A549 (cell line): Measurements from ENCODE around the gene DSCAM. TPM values are rescaled to one million over a fixed set of nuclear protein-coding genes. Genes with fewer than 3 reads are reported as not detected.

Experiments
- ATAC-seq, 2 experiments: fragments of 200-7000 bp in 1 of 2; fragments of >200 bp in 1 of 2; cut with Nextera tagmentation in 1 of 2; cut with Tn5 transposase in 1 of 2; 3 replicates each; pipeline versions ENCODE4 v1.8.0 to v1.9.1; 2018 to 2020; ENCODE audit warnings: mild to moderate bottlenecking in 1 of 2, moderate library complexity in 1 of 2
- CTCF ChIA-PET: fragments of 300-600 bp; sonication (Branson Sonifier 250); formaldehyde crosslinking; extraction: SDS; loops from one replicate; lab custom pipeline; 2021; ENCODE audit warnings: antibody characterized with exemption, inconsistent platforms; lab: Yijun Ruan, JAX
- POLR2A ChIA-PET: fragments of 350-600 bp; formaldehyde crosslinking; extraction: SDS; loops from one replicate; lab custom pipeline; 2021; ENCODE audit warnings: antibody characterized with exemption, inconsistent platforms; lab: Yijun Ruan, JAX
- DNase-seq, 2 experiments: peaks; one replicate each; pipeline versions ENCODE4 v3.0.0 to v3.0.0-alpha.2; 2011 to 2016; ENCODE audit warnings: low read depth in 1 of 2, low spot score in 1 of 2
- FAIRE-seq: peaks from 2 replicates; lab custom pipeline; 2011; peaks lifted over from hg19 to GRCh38; lab: Jason Lieb, UNC
- H3K27ac ChIP-seq, 2 experiments: fragments of >200 bp; sonication (Bioruptor Twin); formaldehyde crosslinking; 3 replicates each; pipeline ENCODE4 v1.5.1; 2016 to 2017
- H3K4me1 ChIP-seq: fragments of >200 bp; sonication (Bioruptor Twin); formaldehyde crosslinking; 3 replicates; pipeline ENCODE4 v1.6.1; 2016
- H3K4me2 ChIP-seq: fragments of >200 bp; sonication (Bioruptor Twin); formaldehyde crosslinking; 3 replicates; pipeline ENCODE4 v1.6.1; 2016
- H3K4me3 ChIP-seq: fragments of >200 bp; sonication (Bioruptor Twin); formaldehyde crosslinking; 3 replicates; pipeline ENCODE4 v1.5.1; 2016
- H3K9me3 ChIP-seq: fragments of >200 bp; sonication (Bioruptor Twin); formaldehyde crosslinking; 3 replicates; pipeline ENCODE4 v1.6.1; 2016
- ATOH8 ChIP-seq: fragments of 250-450 bp; sonication (Bioruptor Pico); IDR thresholded peaks from 2 replicates; pipeline ENCODE4 v1.5.0; 2020; ENCODE audit warnings: low read depth, mild to moderate bottlenecking, moderate library complexity
- BCL3 ChIP-seq: fragments of >200 bp; sonication (Bioruptor Twin); formaldehyde crosslinking; IDR thresholded peaks from 3 replicates; pipeline ENCODE4 v1.6.1; 2016
- CBX2 ChIP-seq: fragments of 200-600 bp; sonication (generic); IDR thresholded peaks from 2 replicates; pipeline ENCODE4 v1.6.1; 2016; ENCODE audit warnings: low read depth, mild to moderate bottlenecking, borderline replicate concordance
- CBX8 ChIP-seq: fragments of 200-600 bp; sonication (generic); IDR thresholded peaks from 2 replicates; pipeline ENCODE4 v1.6.1; 2016
- CEBPB ChIP-seq, 2 experiments: fragments of >200 bp in 1 of 2; sonication (Bioruptor Twin) in 1 of 2; formaldehyde crosslinking in 1 of 2; IDR thresholded peaks; 2 replicates each; pipeline ENCODE4 v1.6.1; 2012 to 2016
- EP300 ChIP-seq, 2 experiments: fragments of >200 bp; sonication (Bioruptor Twin); formaldehyde crosslinking; IDR thresholded peaks; 2 replicates in 1 of 2; 3 replicates in 1 of 2; pipeline ENCODE4 v1.6.1; 2016 to 2017
- FOXS1 ChIP-seq: fragments of 250-450 bp; sonication (Bioruptor Pico); IDR thresholded peaks from 2 replicates; pipeline ENCODE4 v1.5.0; 2020; ENCODE audit warnings: mild to moderate bottlenecking, moderate library complexity
- GATA3 ChIP-seq: IDR thresholded peaks from 2 replicates; pipeline ENCODE4 v1.6.1; 2012; ENCODE audit warnings: borderline replicate concordance
- HES2 ChIP-seq: fragments of >200 bp; sonication (Bioruptor Twin); formaldehyde crosslinking; IDR thresholded peaks from 2 replicates; pipeline ENCODE4 v1.6.1; 2016
- HMGXB4 ChIP-seq: fragments of 250-450 bp; sonication (Bioruptor Pico); IDR thresholded peaks from 2 replicates; pipeline ENCODE4 v1.5.0; 2021; ENCODE audit warnings: mild to moderate bottlenecking, moderate library complexity, borderline replicate concordance
- HOXA7 ChIP-seq: fragments of 250-450 bp; sonication (Bioruptor Pico); IDR thresholded peaks from 2 replicates; pipeline ENCODE4 v1.5.0; 2020; ENCODE audit warnings: mild to moderate bottlenecking, moderate library complexity
- HOXB5 ChIP-seq: fragments of 250-450 bp; sonication (Bioruptor Pico); IDR thresholded peaks from 2 replicates; pipeline ENCODE4 v1.5.0; 2020; ENCODE audit warnings: mild to moderate bottlenecking, moderate library complexity
- JUNB ChIP-seq: fragments of >200 bp; sonication (Bioruptor Twin); formaldehyde crosslinking; IDR thresholded peaks from 2 replicates; pipeline ENCODE4 v1.6.1; 2016
- MAZ ChIP-seq: fragments of 150-350 bp; IDR thresholded peaks from 2 replicates; pipeline ENCODE4 v1.6.1; 2014; ENCODE audit warnings: antibody characterized with exemption, low read depth, low read length, borderline replicate concordance
- NFE2L2 ChIP-seq: fragments of 150-350 bp; conservative IDR thresholded peaks from 2 replicates; pipeline ENCODE4 v1.6.1; 2014; ENCODE audit warnings: low read length
- NPAS2 ChIP-seq: fragments of 250-450 bp; sonication (Bioruptor Pico); IDR thresholded peaks from 2 replicates; pipeline ENCODE4 v1.8.0; 2022; ENCODE audit warnings: mild to moderate bottlenecking, moderate library complexity, borderline replicate concordance
- NR3C1 ChIP-seq: fragments of >200 bp; sonication (Bioruptor Twin); formaldehyde crosslinking; IDR thresholded peaks from 3 replicates; pipeline ENCODE4 v1.6.1; 2017
- PBX3 ChIP-seq: IDR thresholded peaks from 2 replicates; pipeline ENCODE4 v1.6.1; 2012
- PHF8 ChIP-seq: fragments of 200-600 bp; sonication (generic); IDR thresholded peaks from 2 replicates; pipeline ENCODE4 v1.6.1; 2016; ENCODE audit warnings: low read depth, mild to moderate bottlenecking, antibody characterized with exemption, moderate library complexity, borderline replicate concordance
- POLR2A ChIP-seq: IDR thresholded peaks from 2 replicates; pipeline ENCODE4 v1.6.1; 2012; ENCODE audit warnings: mild to moderate bottlenecking, low read length
- POLR2AphosphoS2 ChIP-seq: conservative IDR thresholded peaks from 2 replicates; pipeline ENCODE4 v1.6.1; 2012; ENCODE audit warnings: low read length, improper control_type of control experiment, inconsistent platforms
- RCOR1 ChIP-seq: fragments of 150-350 bp; IDR thresholded peaks from 2 replicates; pipeline ENCODE4 v1.6.1; 2014; ENCODE audit warnings: antibody characterized with exemption, low read length, low read depth
- REST ChIP-seq: fragments of 200-600 bp; sonication (generic); IDR thresholded peaks from 2 replicates; pipeline ENCODE4 v1.6.1; 2016; ENCODE audit warnings: antibody characterized with exemption, mild to moderate bottlenecking, moderate library complexity
- RNF2 ChIP-seq: fragments of 200-600 bp; sonication (generic); IDR thresholded peaks from 2 replicates; pipeline ENCODE4 v1.6.1; 2016; ENCODE audit warnings: low read depth, mild to moderate bottlenecking, antibody characterized with exemption, moderate library complexity, borderline replicate concordance
- SREBF2 ChIP-seq: fragments of 450-650 bp; IDR thresholded peaks from 2 replicates; pipeline ENCODE4 v1.6.1; 2014; ENCODE audit warnings: mild to moderate bottlenecking, moderate library complexity
- TFCP2L1 ChIP-seq: fragments of 250-450 bp; sonication (Bioruptor Pico); IDR thresholded peaks from 2 replicates; pipeline ENCODE4 v1.5.0; 2021; ENCODE audit warnings: mild to moderate bottlenecking
- ZFP36 ChIP-seq: fragments of 450-650 bp; IDR thresholded peaks from 2 replicates; pipeline ENCODE4 v1.6.1; 2014; ENCODE audit warnings: borderline replicate concordance; ENCODE audit not compliant: partially characterized antibody
- WGBS: methylation state at CpG from one replicate; pipeline ENCODE4 v1.1.6; 2017; ENCODE audit errors: missing lambda C conversion rate; 5-methylcytosine and 5-hydroxymethylcytosine counted together
- polyA plus RNA-seq, 4 experiments: library from polyadenylated mRNA; depleted of rRNA in 3 of 4; stranded (reverse); fragments of >200 nt; fragmentation: RNase III in 1 of 4; extraction: RNeasy Plus Mini Kit Qiagen cat#74134 plus additional on column Dnase treatment in 1 of 4; gene quantifications; 2 replicates in 3 of 4; 3 replicates in 1 of 4; pipeline ENCODE4 v1.2.3, GENCODE V29; 2011 to 2017

Gene DSCAM
- polyA plus RNA-seq, 2 of the 4 experiments (the other 2 are of a cell fraction) = not detected

GRCh38 chr21:40636026-40636425 is 210.9 kb downstream of the DSCAM start:
- WGBS = 52% methylated on average over 9 of the region's 9 CpGs
- H3K4me1 ChIP-seq = no peaks in the 10 kb centered on the region
- H3K4me2 ChIP-seq = no peak overlapping the region
- ChIA-PET POLR2A (no interaction called here), CTCF (no interaction called here)
- no peak overlapping the region for H3K4me3 ChIP-seq
- FAIRE-seq (no peak), DNase-seq (no peak), ATAC-seq (no peak)
- H3K9me3 ChIP-seq = no peaks in the 10 kb centered on the region
- no peak for TF ChIP-seq EP300 (IDR thresholded peaks at IDR 0.05)
- TF ChIP-seq CEBPB (IDR thresholded peaks at IDR 0.05) = no peak
- TF ChIP-seq POLR2A = no peak
- no peak for TF ChIP-seq CBX2
- TF ChIP-seq POLR2AphosphoS2 = no peak
- no peak for TF ChIP-seq NFE2L2
- no peak for TF ChIP-seq JUNB
- TF ChIP-seq HOXA7 = no peak
- no peak for TF ChIP-seq PHF8
- TF ChIP-seq CBX8 = no peak
- TF ChIP-seq RNF2 = no peak
- no peak for TF ChIP-seq RCOR1
- no peak for TF ChIP-seq HOXB5
- no peak for TF ChIP-seq BCL3
- TF ChIP-seq SREBF2 = no peak
- no peak for TF ChIP-seq PBX3
- TF ChIP-seq MAZ = no peak
- TF ChIP-seq NPAS2 (CRISPR knock-in tag) = no peak
- TF ChIP-seq FOXS1 = no peak
- H3K27ac ChIP-seq = no peak overlapping the region

GRCh38 chr21:40635391-40635790 is 211.6 kb downstream of the DSCAM start:
- TF ChIP-seq GATA3 = no peak
- no peak for TF ChIP-seq FOXS1
- no peak for TF ChIP-seq ZFP36
- TF ChIP-seq ATOH8 (CRISPR knock-in tag) = no peak
- no peak for TF ChIP-seq REST
- no peak for TF ChIP-seq TFCP2L1 (CRISPR knock-in tag)
- TF ChIP-seq HES2 = no peak
- no peak for TF ChIP-seq HMGXB4 (CRISPR knock-in tag)
- no peak for TF ChIP-seq CBX8
- TF ChIP-seq RNF2 = no peak
- no peak for TF ChIP-seq NPAS2 (CRISPR knock-in tag)
- TF ChIP-seq NFE2L2 = no peak
- TF ChIP-seq HOXB5 = no peak
- TF ChIP-seq NR3C1 = no peak
- FAIRE-seq = no peak
- CTCF ChIA-PET = no interaction called here
- POLR2A ChIA-PET = no interaction called here
- no peak overlapping the region for H3K4me3 ChIP-seq
- ATAC-seq = no peak
- no peak overlapping the region for H3K4me2 ChIP-seq
- no peaks in the 10 kb centered on the region for H3K4me1 ChIP-seq
- no peak overlapping the region for H3K27ac ChIP-seq
- no peaks in the 10 kb centered on the region for H3K9me3 ChIP-seq
- no peak for DNase-seq
- WGBS = 22% methylated on average over 4 of the region's 4 CpGs
